ENCODE data around the gene SLMAP.

SLMAP gene

GRCh38 chr3:57826245-57826951, 70.3 kb downstream of the SLMAP start:
- H3K27me3 ChIP-seq (ENCODE audit: low read length), result no peaks in the 10 kb centered on the region
- H3K36me3 ChIP-seq (ENCODE audit: low read length), result no peaks in the 10 kb centered on the region; the same call in 1 of the 2 replicates
- H2AFZ ChIP-seq (ENCODE audit: low read depth, low read length, severe bottlenecking), result no peak overlapping the region
- H3K79me2 ChIP-seq (ENCODE audit: insufficient read depth, low read length), result peaks cover 61% of the 10 kb centered on the region
- peaks cover 10% of the 10 kb centered on the region; the same call in 1 of the 2 replicates for H3F3A ChIP-seq (ENCODE audit: insufficient read depth)
- TF ChIP-seq, protein P1, sequence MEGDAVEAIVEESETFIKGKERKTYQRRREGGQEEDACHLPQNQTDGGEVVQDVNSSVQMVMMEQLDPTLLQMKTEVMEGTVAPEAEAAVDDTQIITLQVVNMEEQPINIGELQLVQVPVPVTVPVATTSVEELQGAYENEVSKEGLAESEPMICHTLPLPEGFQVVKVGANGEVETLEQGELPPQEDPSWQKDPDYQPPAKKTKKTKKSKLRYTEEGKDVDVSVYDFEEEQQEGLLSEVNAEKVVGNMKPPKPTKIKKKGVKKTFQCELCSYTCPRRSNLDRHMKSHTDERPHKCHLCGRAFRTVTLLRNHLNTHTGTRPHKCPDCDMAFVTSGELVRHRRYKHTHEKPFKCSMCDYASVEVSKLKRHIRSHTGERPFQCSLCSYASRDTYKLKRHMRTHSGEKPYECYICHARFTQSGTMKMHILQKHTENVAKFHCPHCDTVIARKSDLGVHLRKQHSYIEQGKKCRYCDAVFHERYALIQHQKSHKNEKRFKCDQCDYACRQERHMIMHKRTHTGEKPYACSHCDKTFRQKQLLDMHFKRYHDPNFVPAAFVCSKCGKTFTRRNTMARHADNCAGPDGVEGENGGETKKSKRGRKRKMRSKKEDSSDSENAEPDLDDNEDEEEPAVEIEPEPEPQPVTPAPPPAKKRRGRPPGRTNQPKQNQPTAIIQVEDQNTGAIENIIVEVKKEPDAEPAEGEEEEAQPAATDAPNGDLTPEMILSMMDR (IDR thresholded peaks at IDR 0.05; ENCODE audit: insufficient read depth, low read length, poor library complexity, severe bottlenecking), result peak; percentile 23
- TF ChIP-seq EZH2phosphoT487 (conservative IDR thresholded peaks at IDR 0.05; ENCODE audit: low read length), result no peak
- H3K9ac ChIP-seq (ENCODE audit: low read length), result no peak overlapping the region
- H3K9me2 ChIP-seq (replicated peaks; ENCODE audit: insufficient read depth, low read length), result no peaks in the 10 kb centered on the region
- no peaks in the 10 kb centered on the region for H3K9me3 ChIP-seq (ENCODE audit: insufficient read depth, low read length)
- H3K4me2 ChIP-seq (ENCODE audit: low read depth, low read length, poor library complexity, severe bottlenecking), result no peak overlapping the region
- H4K20me1 ChIP-seq (ENCODE audit: low read depth, low read length), result no peaks in the 10 kb centered on the region; the same call in 1 of the 2 replicates
- H3K4me3 ChIP-seq (ENCODE audit: insufficient read depth, low read length, poor library complexity, severe bottlenecking), result no peak overlapping the region
- H3K27ac ChIP-seq (ENCODE audit: low read depth, low read length), result no peak overlapping the region

DNA sequence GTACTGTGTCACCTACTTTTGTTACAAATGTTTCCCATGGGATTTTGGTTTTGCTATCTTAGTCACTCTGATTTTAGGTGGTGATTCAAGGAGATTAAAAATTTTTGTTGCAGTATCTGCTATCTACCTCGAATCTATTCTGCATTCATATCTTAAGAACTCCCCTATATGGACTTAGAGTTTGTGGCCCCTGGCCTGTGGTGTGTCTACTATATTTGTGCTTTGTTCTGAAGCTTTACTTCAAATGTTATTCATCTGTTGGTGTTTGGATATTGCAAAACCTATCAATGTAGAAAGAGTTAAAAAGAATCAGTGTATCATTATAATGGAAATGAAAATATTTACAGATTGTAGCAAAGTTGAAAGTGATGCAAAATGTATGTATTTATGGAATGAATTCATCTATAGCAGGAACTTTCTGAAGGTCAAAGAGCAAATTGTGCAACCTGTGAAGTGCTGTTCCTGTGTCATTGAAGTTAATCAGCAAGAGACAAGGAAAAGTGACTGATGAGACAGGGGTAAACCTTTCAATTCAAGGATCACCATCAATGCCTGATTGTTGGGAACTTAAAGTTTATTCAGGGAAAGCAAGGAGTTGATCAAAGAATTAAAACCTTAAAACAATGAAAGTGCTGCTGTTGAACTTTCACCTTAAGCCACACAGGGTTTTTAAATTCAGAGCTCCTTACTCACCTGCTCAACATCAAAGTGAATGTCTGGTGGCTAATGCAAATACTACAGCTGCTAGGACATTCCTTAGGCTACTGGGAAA, 71.0 kb downstream of the SLMAP start:
- Histone ChIP-seq H2AFZ (ENCODE audit: low read depth, low read length, severe bottlenecking) (no peak overlapping the region), H3K4me3 (ENCODE audit: insufficient read depth, low read length, poor library complexity, severe bottlenecking) (no peak overlapping the region), H3K9ac (ENCODE audit: low read length) (no peak overlapping the region), H3K9me2 (replicated peaks; ENCODE audit: insufficient read depth, low read length) (no peaks in the 10 kb centered on the region), H3K27me3 (ENCODE audit: low read length) (no peaks in the 10 kb centered on the region), H3K27ac (ENCODE audit: low read depth, low read length) (no peak overlapping the region), H3K4me2 (ENCODE audit: low read depth, low read length, poor library complexity, severe bottlenecking) (no peak overlapping the region), H3F3A (ENCODE audit: insufficient read depth) (peaks cover 10% of the 10 kb centered on the region; the same call in 1 of the 2 replicates), H3K79me2 (ENCODE audit: insufficient read depth, low read length) (peaks cover 54% of the 10 kb centered on the region), H3K36me3 (ENCODE audit: low read length) (peaks cover 6% of the 10 kb centered on the region; the same call in 1 of the 2 replicates), H4K20me1 (ENCODE audit: low read depth, low read length) (no peaks in the 10 kb centered on the region; the same call in 1 of the 2 replicates), H3K9me3 (ENCODE audit: insufficient read depth, low read length) (no peaks in the 10 kb centered on the region)
- TF ChIP-seq EZH2phosphoT487 (conservative IDR thresholded peaks at IDR 0.05; ENCODE audit: low read length), result no peak
- TF ChIP-seq, protein P1 (IDR thresholded peaks at IDR 0.05; ENCODE audit: insufficient read depth, low read length, poor library complexity, severe bottlenecking), result no peak

- H3K9ac ChIP-seq (ENCODE audit: low read length), result no peak overlapping the region
- peaks cover 52% of the 10 kb centered on the region for H3K79me2 ChIP-seq (ENCODE audit: insufficient read depth, low read length)
- no peak overlapping the region for H2AFZ ChIP-seq (ENCODE audit: low read depth, low read length, severe bottlenecking)
- H3K4me2 ChIP-seq (ENCODE audit: low read depth, low read length, poor library complexity, severe bottlenecking), result no peak overlapping the region
- H3K4me3 ChIP-seq (ENCODE audit: insufficient read depth, low read length, poor library complexity, severe bottlenecking), result no peak overlapping the region
- H3K9me2 ChIP-seq (replicated peaks; ENCODE audit: insufficient read depth, low read length), result no peaks in the 10 kb centered on the region
- no peak overlapping the region for H3K27ac ChIP-seq (ENCODE audit: low read depth, low read length)
- H3K9me3 ChIP-seq (ENCODE audit: insufficient read depth, low read length), result no peaks in the 10 kb centered on the region
- H3K27me3 ChIP-seq (ENCODE audit: low read length), result no peaks in the 10 kb centered on the region
- TF ChIP-seq, protein P1 (IDR thresholded peaks at IDR 0.05; ENCODE audit: insufficient read depth, low read length, poor library complexity, severe bottlenecking), result no peak
- no peak for TF ChIP-seq EZH2phosphoT487 (conservative IDR thresholded peaks at IDR 0.05; ENCODE audit: low read length)
- peaks cover 11% of the 10 kb centered on the region; the same call in 1 of the 2 replicates for H3K36me3 ChIP-seq (ENCODE audit: low read length)
- H3F3A ChIP-seq (ENCODE audit: insufficient read depth), result peaks cover 10% of the 10 kb centered on the region; the same call in 1 of the 2 replicates
- H4K20me1 ChIP-seq (ENCODE audit: low read depth, low read length), result no peaks in the 10 kb centered on the region; the same call in 1 of the 2 replicates
These were observed 71.6 kb downstream of the SLMAP start for GRCh38 chr3:57827757-57828156.
